Measurements from ENCODE around the gene INSYN2A.

The INSYN2A gene

DNA sequence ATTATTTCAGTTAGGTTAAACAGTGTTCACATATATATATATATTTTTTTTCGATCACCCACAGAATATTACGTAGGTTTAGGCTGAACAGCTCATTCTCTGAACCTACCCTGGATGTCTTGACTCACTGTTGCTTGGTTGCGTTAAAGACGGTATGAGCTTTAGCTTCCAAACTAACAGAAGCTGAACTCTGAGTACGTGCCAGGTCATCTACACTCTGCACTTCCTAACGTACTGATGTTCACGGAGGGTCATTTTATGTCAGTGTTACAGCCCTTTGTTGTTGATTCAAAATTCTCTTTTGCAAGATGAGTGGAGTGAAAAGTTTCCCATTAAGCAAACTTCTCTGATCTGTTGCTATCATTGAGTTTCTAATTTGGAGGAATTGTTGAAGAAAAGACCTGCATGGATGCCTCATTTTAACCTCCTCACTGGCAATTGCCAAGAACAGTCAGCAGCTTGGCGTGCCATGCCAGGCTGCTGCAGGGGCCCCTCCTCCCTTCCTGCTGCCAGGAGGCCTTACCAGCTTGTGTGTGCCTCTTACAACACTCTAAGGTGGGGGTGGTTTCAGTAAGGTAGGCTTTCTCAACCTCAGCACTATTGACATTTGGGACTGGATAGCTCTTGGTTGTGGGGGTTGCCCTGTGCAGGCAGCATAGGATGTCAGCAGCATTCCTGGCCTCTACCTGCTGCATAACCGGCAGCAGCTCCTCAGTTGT is 44.3 kb downstream of the INSYN2A start:
- DNase-seq, result no peak

DNA sequence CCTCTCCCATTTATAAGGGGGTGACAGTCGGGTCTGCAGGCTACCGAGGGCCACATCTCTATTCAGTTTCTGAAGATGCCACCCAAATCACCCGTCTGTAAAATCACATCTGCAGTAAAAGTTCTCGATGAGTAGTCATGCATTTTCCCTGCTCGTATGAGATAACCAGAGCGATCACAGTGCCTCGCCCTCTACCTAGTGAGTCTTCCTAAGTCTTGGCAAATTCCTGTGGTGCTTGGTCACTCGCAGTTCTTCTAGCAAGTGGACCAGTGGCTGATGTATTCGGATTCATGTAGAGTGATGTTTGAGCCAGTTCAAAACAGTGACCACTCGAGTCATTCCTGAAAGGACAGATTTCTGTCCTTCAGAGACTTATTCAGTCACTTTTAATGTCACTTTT is 44.9 kb downstream of the INSYN2A start:
- no peak for DNase-seq

DNA sequence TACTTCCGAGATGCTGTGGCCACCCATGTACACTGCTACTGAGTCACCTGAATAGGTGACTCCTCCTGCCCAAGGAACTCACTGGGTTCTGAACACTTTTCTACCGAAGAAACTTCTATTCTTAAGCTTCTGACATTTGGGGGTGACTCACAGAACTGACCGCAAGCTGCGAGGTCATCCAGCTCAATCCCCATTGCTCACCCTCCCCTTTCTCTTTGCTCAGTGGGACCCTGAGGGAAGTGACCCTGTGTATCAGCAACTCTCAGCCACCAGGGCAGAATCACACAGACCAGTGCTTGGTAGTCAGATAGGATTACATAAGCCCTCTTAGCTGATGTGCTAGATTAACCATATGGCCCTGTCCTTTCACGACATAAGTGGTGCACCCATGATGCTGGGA is 46.3 kb downstream of the INSYN2A start:
- DNase-seq, result no peak

DNA sequence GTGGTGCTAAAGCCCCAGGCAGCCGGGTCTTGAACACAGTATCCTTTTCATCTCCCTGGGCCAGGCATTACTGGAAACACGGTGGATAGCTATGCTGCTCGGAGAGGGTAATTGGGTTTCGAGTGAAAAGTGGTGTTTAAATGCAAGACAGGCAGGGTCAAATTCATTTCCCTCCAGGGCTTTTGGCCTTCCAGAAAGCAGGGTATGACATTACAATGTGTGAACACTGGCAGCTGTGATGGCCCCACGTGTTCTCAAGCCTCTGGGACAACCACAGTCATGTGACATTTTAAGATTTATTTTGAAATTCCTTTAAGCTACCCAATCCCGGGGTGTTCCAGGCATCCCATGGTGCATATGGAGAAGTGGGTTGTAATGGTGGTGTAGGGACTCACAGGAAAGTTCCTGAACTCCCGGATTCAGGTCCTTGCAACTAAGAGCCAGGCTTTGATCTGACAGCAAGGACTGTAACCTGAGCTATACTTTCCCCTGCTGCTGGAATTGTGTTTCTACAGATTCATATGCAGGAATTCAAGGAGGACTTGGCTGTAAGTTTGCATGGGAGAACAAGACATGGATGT is 46.8 kb downstream of the INSYN2A start:
- DNase-seq, result no peak

DNA sequence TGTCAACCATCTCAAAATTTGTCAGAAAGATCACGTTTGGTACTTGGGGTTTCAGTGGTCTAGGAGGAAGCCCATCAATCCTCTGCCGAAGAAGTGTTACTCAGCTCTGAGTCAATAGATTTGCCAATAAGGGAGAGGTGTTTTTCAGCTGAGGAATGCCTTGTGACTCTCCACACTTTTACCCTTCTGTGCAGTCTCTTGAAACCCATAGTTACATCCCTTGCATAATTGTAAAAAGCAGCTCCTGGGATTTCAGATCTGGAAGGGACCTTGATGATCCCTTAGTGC is 47.5 kb downstream of the INSYN2A start:
- no peak for DNase-seq

DNA sequence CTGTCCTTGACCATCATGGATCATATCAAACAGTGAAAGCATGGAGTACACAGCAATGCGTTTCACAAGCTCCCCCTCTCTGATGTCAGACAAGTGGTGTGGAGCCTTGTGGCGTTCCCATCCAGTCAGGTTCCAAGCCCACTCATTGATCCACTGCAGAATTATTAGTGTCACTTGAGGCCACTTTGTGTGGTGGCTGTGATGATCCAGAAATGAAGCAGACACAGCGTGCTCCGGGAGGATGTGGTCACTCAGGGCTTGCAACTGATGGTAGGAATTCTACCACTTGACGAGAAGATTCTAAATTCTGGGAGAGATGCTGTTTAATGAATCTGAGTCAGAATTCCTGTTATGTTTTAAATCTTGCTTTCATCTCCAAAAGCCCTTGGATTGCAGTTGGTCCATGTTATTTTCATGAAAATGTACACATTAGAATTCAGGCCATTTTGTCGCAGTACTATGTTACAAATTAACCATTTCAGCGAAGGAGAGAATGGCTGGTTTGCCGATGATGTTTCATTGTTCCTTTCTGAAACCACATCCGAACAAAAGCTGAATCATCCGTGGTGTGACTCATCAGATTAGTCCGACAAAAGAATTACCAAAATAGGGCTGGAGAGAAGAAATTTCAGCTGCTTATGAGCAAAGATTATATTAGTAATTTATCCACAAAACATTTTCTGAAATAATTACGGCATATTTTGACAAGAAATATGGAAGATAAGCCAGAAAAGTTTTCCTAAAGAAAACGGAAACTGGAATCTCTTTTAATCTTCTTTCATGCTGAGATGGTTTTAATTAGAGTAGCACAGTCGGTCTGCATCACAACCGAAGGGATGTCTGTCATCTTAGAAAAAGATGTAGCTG is 48.1 kb downstream of the INSYN2A start:
- DNase-seq, result no peak

DNA sequence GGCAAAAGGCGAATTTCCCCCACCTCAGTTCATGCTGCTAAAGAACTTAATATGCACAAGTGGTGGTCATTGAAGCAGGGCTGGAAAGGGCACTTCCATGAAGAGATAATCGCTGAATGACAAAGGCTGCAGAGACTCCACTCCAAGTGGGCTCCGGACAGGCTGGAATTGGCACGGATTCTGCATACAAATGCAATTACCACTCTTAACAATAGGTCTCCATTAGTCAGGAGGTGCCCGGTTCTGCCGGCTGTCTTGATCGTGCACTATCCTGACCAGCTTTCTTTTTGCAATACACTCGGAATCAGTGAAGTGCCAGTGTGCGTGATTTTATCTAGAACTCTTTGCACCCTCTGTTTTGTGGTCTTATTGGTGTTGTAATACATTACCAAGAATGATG is 49.7 kb downstream of the INSYN2A start:
- no peak for DNase-seq
